ENCODE measurements around the gene ZFYVE19. TPM values are rescaled to one million over a fixed set of nuclear protein-coding genes. Genes with fewer than 3 reads are reported as not detected.
A peak's percentile ranks its signal among the peaks of the same experiment; 100 is the strongest.

ZFYVE19 gene
- total RNA-seq, 2 donors from 2014 or later, result 19.5 to 22.7 TPM

DNA sequence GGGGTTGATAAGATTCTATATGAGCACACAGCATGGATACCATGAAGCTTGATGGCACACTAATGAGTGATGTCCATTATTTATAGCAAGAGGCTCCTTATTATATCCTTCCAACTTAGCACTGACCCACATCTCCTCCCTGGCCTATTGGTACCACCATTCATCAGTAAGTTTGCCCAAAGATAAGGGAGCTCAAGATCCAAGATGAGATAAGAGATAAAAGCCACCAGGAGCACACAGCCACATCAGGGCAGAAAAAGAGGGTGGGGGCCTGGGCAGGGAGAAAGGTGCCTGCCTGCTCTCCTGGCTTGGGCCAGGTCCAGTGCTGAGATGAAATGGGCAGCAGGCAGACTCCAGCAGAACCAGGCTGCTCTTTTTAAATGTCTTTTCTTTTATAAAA, 26.0 kb downstream of the ZFYVE19 start:
- H3K9me3 ChIP-seq (ENCODE audit: control insufficient read depth, low read length, poor library complexity, severe bottlenecking), result no peaks in the 10 kb centered on the region
- no peak overlapping the region for H3K27ac Mint-ChIP-seq
- peaks cover 5% of the 10 kb centered on the region for H3K36me3 Mint-ChIP-seq (ENCODE audit: low read depth)
- DNase-seq (no peak), ATAC-seq (no peak)
- no peak overlapping the region for H3K4me3 Mint-ChIP-seq
- H3K4me1 Mint-ChIP-seq, result no peaks in the 10 kb centered on the region
- H3K27me3 Mint-ChIP-seq, result peaks cover 4% of the 10 kb centered on the region

DNA sequence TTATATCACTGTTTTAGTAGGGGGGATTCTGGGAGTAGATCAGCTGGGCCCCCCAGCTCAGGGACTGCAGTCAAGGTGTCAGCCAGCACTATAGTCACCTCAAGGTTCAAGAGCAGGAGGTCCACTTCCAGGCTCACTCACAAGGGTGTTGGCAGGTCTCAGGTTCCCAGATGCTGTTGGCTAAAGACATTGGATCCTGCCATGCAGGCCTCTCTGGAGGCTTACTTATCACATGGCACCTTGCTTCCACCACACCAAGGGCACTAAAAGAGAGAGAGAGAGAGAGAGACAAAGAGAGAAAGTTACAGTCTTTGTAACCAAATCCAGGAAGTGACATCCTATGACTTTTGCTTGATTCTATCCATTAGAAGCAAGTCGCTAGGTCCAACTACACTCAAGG, 29.1 kb downstream of the ZFYVE19 start:
- no peak for DNase-seq
- Mint-ChIP-seq H3K27me3 (no peaks in the 10 kb centered on the region), H3K27ac (no peak overlapping the region), H3K4me3 (no peak overlapping the region), H3K4me1 (no peaks in the 10 kb centered on the region), H3K36me3 (ENCODE audit: low read depth) (peaks cover 5% of the 10 kb centered on the region)
- ATAC-seq, result no peak
- H3K9me3 ChIP-seq (ENCODE audit: control insufficient read depth, low read length, poor library complexity, severe bottlenecking), result no peaks in the 10 kb centered on the region

DNA sequence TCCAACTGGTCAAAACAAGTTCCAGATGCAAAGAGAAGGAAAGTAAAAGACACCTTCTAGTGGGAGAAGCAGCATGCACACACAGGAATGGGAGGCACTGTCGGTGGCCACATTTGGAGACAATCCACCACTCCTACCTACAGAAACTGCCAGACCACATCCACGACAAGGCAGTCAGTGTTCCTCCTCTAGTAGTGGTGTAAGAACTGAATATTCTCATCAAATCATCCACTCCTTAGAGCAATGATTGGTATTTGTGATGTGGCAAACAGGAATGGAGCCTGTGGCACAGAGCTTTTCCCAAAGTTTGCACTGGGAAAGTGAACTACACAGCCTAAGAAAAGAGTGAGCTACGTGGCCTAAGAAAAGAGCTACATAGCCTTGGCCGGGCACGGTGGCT, 31.9 kb downstream of the ZFYVE19 start:
- no peak overlapping the region for H3K4me3 Mint-ChIP-seq

DNA sequence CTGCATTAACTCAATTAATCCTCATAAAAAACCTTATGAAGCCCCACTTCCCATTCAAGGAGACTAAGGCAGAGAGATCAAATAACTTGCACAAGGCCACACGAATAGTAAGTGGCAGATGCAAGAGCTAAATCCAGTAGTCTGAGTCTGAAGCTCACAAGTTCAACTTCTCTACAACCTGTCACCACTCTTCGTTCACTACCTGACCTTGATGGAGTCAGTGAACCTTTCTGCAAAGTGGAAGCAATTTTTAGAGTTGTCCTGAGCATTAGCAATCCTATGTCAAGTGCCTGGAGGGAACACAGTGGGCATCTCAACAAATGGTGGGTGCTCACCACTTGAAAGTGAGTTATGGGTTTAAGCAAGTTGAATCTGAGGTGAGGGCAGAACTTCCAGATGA, 34.9 kb downstream of the ZFYVE19 start:
- H3K9me3 ChIP-seq (ENCODE audit: control insufficient read depth, low read length, poor library complexity, severe bottlenecking), result no peaks in the 10 kb centered on the region
- Mint-ChIP-seq H3K4me3 (no peak overlapping the region), H3K36me3 (ENCODE audit: low read depth) (no peaks in the 10 kb centered on the region), H3K27ac (no peak overlapping the region), H3K27me3 (no peaks in the 10 kb centered on the region), H3K4me1 (peaks cover 8% of the 10 kb centered on the region)
- DNase-seq, result no peak
- no peak for ATAC-seq

More for the DNA sequence above, 31.9 kb downstream of the ZFYVE19 start:
- Mint-ChIP-seq H3K27me3 (no peaks in the 10 kb centered on the region), H3K36me3 (ENCODE audit: low read depth) (no peaks in the 10 kb centered on the region), H3K4me1 (peaks cover 2% of the 10 kb centered on the region), H3K27ac (no peak overlapping the region)
- DNase-seq (no peak), ATAC-seq (no peak)
- no peaks in the 10 kb centered on the region for H3K9me3 ChIP-seq (ENCODE audit: control insufficient read depth, low read length, poor library complexity, severe bottlenecking)

DNA sequence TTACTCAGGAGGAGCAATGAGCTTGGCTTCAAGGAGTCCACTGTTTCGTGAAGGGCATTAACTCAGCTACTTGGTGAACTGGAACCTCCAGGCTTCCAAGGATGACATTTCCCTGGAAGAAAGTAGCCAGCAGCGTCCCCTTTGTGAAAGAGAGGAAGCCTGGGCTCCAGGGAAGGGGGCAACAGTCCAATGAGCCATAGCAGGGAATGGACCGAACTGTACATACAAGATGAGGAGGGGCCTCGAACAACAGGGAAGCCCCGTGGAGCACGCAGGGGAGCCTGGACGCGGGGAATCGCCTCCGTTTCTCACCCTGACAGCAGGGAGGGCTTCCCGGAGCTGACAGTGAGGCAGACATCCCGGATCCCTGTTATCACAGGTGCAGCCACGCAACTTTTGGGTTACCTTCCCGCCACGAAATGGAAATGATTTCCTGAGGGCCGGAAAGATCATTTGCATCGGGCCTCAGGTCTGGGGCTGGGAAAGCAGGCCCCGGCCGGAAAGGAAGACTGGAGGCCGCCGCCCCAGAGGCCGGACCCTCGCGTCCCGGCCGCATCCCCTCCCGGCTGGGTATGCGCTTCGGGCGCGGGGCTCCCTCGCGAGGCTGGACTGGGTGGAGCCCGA, 36.5 kb downstream of the ZFYVE19 start:
- Mint-ChIP-seq H3K4me3 (peak overlapping the region; percentile 86), H3K27ac (no peak overlapping the region), H3K36me3 (ENCODE audit: low read depth) (no peaks in the 10 kb centered on the region), H3K27me3 (no peaks in the 10 kb centered on the region), H3K4me1 (peaks cover 17% of the 10 kb centered on the region)
- DNase-seq (no peak), ATAC-seq (no peak)
- no peaks in the 10 kb centered on the region for H3K9me3 ChIP-seq (ENCODE audit: control insufficient read depth, low read length, poor library complexity, severe bottlenecking)

DNA sequence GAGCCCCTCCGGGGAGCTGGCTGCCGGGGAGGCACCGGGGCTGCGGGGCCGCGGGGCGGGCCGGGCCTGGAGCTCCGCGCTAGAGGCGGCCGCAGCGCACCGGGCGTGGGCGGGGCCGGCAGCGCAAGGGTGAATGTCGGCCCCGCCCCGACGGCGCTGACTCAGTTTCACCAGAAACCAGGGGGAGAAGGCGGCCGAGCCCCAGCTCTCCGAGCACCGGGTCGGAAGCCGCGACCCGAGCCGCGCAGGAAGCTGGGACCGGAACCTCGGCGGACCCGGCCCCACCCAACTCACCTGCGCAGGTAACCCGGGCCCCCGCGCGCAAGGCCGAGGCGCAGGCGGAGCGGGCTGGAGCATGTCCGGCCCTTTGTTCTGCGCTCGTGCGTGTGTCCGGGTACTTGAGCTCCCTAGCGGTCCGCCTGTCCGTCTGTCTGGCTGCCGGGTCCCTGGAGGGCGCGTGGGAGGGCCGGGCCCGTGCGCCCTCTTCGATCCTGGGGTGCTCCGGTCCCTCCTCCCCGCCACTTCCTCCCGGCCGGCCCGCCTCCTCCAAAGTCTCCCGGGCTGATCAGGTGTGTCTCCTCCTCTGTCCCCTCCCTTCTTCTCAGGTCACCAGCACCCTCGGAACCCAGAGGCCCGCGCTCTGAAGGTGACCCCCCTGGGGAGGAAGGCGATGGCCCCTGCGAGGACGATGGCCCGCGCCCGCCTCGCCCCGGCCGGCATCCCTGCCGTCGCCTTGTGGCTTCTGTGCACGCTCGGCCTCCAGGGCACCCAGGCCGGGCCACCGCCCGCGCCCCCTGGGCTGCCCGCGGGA, 37.2 kb downstream of the ZFYVE19 start, which contains the start of gene SPINT1:
TSS of gene SPINT1 (plus strand) at position 164 of the 811 bp plus-strand sequence. CDS start at position 671, 507 bp downstream.
- DNase-seq, result no peak
- H3K4me1 Mint-ChIP-seq, result peaks cover 17% of the 10 kb centered on the region
- peak within 1 kb of the TSS; percentile 53 for H3K27ac Mint-ChIP-seq
- peak; percentile 58 for ATAC-seq
- H3K27me3 Mint-ChIP-seq, result no peaks in the 10 kb centered on the region
- H3K9me3 ChIP-seq (ENCODE audit: control insufficient read depth, low read length, poor library complexity, severe bottlenecking), result no peaks in the 10 kb centered on the region
- no peaks in the 10 kb centered on the region for H3K36me3 Mint-ChIP-seq (ENCODE audit: low read depth)
- peak within 1 kb of the TSS; percentile 90 for H3K4me3 Mint-ChIP-seq

- peak overlapping the region; percentile 90 for H3K4me3 Mint-ChIP-seq
- H3K4me1 Mint-ChIP-seq, result peaks cover 17% of the 10 kb centered on the region
- no peaks in the 10 kb centered on the region for H3K36me3 Mint-ChIP-seq (ENCODE audit: low read depth)
- H3K27me3 Mint-ChIP-seq, result no peaks in the 10 kb centered on the region
- ATAC-seq (peak; percentile 72), DNase-seq (peak in 1 of 3 donors; percentile 20)
- H3K27ac Mint-ChIP-seq, result peak overlapping the region; percentile 53
- H3K9me3 ChIP-seq (ENCODE audit: control insufficient read depth, low read length, poor library complexity, severe bottlenecking), result no peaks in the 10 kb centered on the region
Measured at GRCh38 chr15:40844696-40845030, 37.8 kb downstream of the ZFYVE19 start.

GRCh38 chr15:40845036-40845435, 38.1 kb downstream of the ZFYVE19 start:
- peak overlapping the region; percentile 53 for H3K27ac Mint-ChIP-seq
- H3K4me1 Mint-ChIP-seq, result peaks cover 17% of the 10 kb centered on the region
- ATAC-seq (no peak), DNase-seq (no peak)
- H3K4me3 Mint-ChIP-seq, result peak overlapping the region; percentile 90
- no peaks in the 10 kb centered on the region for H3K27me3 Mint-ChIP-seq
- no peaks in the 10 kb centered on the region for H3K36me3 Mint-ChIP-seq (ENCODE audit: low read depth)
- H3K9me3 ChIP-seq (ENCODE audit: control insufficient read depth, low read length, poor library complexity, severe bottlenecking), result no peaks in the 10 kb centered on the region

GRCh38 chr15:40845511-40846284, 38.8 kb downstream of the ZFYVE19 start:
- H3K4me3 Mint-ChIP-seq, result peak overlapping the region; percentile 90
- H3K36me3 Mint-ChIP-seq (ENCODE audit: low read depth), result no peaks in the 10 kb centered on the region
- H3K4me1 Mint-ChIP-seq, result peaks cover 19% of the 10 kb centered on the region
- no peaks in the 10 kb centered on the region for H3K27me3 Mint-ChIP-seq
- ATAC-seq (no peak), DNase-seq (no peak)
- peak overlapping the region; percentile 53 for H3K27ac Mint-ChIP-seq
- no peaks in the 10 kb centered on the region for H3K9me3 ChIP-seq (ENCODE audit: control insufficient read depth, low read length, poor library complexity, severe bottlenecking)

DNA sequence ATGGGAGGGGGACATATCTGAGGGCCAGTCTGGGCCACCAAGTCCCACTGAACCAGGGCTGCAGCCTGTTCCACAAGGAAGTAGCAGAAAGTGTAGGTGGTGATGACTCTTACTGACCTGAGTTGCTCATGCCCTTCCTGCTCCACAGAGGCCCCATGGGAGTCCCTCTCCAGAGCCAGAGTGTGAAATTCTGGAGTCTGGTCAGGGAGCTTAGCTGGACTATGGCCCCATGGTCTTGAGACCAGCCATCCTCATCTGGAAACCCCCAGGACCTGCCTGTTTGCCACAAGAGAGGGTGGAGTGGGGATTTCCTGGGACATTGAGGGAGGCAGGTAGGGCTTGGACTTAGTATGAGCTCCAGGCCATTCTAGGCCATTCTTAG, 39.9 kb downstream of the ZFYVE19 start:
- Mint-ChIP-seq H3K27ac (no peak overlapping the region), H3K4me3 (no peak overlapping the region), H3K4me1 (peaks cover 19% of the 10 kb centered on the region)

DNA sequence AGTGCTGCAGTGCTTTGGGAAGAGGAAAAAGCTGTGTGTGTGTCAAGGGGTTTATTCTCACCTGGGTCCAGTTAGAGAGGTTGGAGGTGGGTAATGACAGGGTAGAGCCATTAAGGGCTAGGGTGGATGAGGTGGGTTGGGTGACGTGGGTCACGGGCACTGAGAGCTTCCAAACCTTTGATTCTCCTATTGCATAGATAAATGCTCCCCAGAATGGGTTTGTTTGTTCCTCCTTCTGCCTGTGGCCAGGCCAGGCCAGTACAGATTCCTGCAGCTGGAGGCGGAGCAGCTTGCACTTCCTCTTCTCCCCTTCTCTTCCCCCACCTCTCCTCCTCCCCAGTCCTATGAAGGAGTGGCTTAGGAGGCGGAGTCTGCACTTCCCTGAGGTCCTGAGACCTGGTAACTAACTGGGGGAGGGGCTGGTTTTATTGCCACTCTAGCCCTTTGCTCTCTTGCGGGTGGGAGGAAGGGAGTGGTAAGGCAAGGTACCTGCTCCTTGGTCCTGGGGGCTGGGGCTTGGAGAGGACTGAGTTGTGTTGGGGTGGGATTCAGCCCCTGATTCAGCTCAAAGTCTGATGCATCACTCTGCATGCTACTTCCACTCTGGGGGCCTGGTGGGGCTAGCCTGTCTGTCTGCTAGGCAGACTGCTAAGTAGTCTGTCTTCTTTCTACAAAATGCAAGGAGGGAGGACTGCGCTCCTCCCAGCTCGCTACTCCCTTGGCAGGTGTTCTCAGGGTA, 40.5 kb downstream of the ZFYVE19 start:
- Mint-ChIP-seq H3K4me3 (no peak overlapping the region), H3K4me1 (peaks cover 19% of the 10 kb centered on the region), H3K36me3 (ENCODE audit: low read depth) (no peaks in the 10 kb centered on the region), H3K27me3 (no peaks in the 10 kb centered on the region), H3K27ac (peak overlapping the region; percentile 34)
- no peak for DNase-seq
- H3K9me3 ChIP-seq (ENCODE audit: control insufficient read depth, low read length, poor library complexity, severe bottlenecking), result no peaks in the 10 kb centered on the region
- ATAC-seq, result peak; percentile 32

More for the DNA sequence above, 39.9 kb downstream of the ZFYVE19 start:
- no peak for ATAC-seq
- DNase-seq, result no peak
- Mint-ChIP-seq H3K27me3 (no peaks in the 10 kb centered on the region), H3K36me3 (ENCODE audit: low read depth) (no peaks in the 10 kb centered on the region)
- no peaks in the 10 kb centered on the region for H3K9me3 ChIP-seq (ENCODE audit: control insufficient read depth, low read length, poor library complexity, severe bottlenecking)

GRCh38 chr15:40850576-40851112, 43.8 kb downstream of the ZFYVE19 start:
- Mint-ChIP-seq H3K4me1 (peaks cover 13% of the 10 kb centered on the region), H3K36me3 (ENCODE audit: low read depth) (no peaks in the 10 kb centered on the region), H3K27ac (no peak overlapping the region), H3K27me3 (no peaks in the 10 kb centered on the region), H3K4me3 (no peak overlapping the region)
- no peaks in the 10 kb centered on the region for H3K9me3 ChIP-seq (ENCODE audit: control insufficient read depth, low read length, poor library complexity, severe bottlenecking)
- ATAC-seq, result no peak
- no peak for DNase-seq
